ENCODE results near the gene PBX1.
A peak's percentile ranks its signal among the peaks of the same experiment; 100 is the strongest.

PBX1 gene

DNA sequence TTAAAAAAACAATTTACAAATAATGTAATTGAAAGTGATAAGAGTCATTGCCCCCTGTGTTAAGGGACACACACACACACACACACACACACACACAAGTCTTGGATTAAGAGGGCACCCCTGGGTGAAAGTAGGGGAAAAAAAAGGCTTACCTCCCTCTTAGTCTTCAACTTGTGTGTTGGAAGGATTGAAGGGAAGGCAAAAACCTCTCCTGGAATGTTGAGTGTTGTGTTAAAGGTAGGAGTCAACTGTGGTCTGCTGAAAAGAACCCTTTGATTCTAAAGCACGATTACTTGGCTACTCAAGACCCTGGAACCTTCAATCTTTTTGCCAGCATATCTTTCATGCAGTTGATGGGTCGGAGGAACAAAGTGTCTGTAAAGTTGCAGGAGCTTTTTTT lies 6.4 kb downstream of the PBX1 start:
- H3K9ac ChIP-seq (ENCODE audit: low read depth, low read length), result peak overlapping the region; percentile 8; the same call in 1 of the 2 replicates
- no peak overlapping the region for H3K27ac ChIP-seq (ENCODE audit: low read length)
- H3K9me3 ChIP-seq (ENCODE audit: insufficient read depth, low read depth, low read length), result no peaks in the 10 kb centered on the region
- no peaks in the 10 kb centered on the region for H3K27me3 ChIP-seq (ENCODE audit: insufficient read depth, low read length)
- H3K4me3 ChIP-seq (ENCODE audit: low read length), result peak overlapping the region; percentile 44
- H3K36me3 ChIP-seq (ENCODE audit: insufficient read depth, low read depth, low read length), result peaks cover 48% of the 10 kb centered on the region
- peaks cover 46% of the 10 kb centered on the region for H3K4me1 ChIP-seq (ENCODE audit: insufficient read depth, low read length)

DNA sequence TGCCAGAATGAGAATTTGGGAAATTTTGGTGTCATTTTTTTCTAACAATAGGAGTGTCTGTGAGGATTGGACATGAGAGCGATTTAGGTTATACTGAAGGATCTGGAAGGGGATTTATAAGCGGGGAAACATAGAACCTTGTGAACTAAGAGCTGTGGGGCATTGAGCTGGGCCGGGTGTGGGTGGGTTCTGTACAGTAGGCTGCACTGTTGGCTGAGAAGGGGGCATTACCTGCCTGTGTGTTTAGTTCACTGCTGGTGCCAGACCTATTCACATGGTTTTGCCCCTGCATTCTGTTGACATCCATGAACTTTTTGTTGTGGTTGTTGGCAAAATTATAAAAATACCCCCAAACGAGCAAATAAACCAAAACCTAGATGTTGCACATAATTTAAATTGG lies 8.8 kb downstream of the PBX1 start:
- no peak overlapping the region for H3K4me3 ChIP-seq (ENCODE audit: low read length)
- no peaks in the 10 kb centered on the region for H3K9me3 ChIP-seq (ENCODE audit: insufficient read depth, low read depth, low read length)
- peaks cover 57% of the 10 kb centered on the region for H3K36me3 ChIP-seq (ENCODE audit: insufficient read depth, low read depth, low read length)
- H3K4me1 ChIP-seq (ENCODE audit: insufficient read depth, low read length), result peaks cover 49% of the 10 kb centered on the region
- no peak overlapping the region for H3K27ac ChIP-seq (ENCODE audit: low read length)
- H3K9ac ChIP-seq (ENCODE audit: low read depth, low read length), result no peak overlapping the region
- H3K27me3 ChIP-seq (ENCODE audit: insufficient read depth, low read length), result no peaks in the 10 kb centered on the region

DNA sequence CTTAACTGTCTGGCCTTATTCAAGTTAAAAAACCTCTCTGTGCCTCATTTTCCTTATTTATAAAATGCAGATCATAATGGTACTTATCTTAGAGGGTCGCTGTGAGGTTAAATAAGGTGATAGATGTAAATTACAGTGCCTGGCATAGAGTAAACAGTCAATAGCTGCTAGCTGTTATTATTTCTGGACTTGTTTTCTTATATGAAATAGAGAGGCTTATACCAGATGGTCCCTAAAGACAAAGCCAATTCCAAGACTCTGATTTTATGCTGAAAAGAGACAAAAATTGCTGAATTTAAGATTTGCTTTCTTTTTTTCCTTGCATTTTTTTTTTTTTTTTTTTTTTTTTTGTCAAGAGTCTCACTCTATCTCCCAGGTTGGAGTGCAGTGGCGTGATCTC lies 10.3 kb downstream of the PBX1 start:
- no peaks in the 10 kb centered on the region for H3K27me3 ChIP-seq (ENCODE audit: insufficient read depth, low read length)
- peaks cover 54% of the 10 kb centered on the region for H3K36me3 ChIP-seq (ENCODE audit: insufficient read depth, low read depth, low read length)
- H3K4me1 ChIP-seq (ENCODE audit: insufficient read depth, low read length), result peaks cover 38% of the 10 kb centered on the region
- no peaks in the 10 kb centered on the region for H3K9me3 ChIP-seq (ENCODE audit: insufficient read depth, low read depth, low read length)
- no peak overlapping the region for H3K4me3 ChIP-seq (ENCODE audit: low read length)
- no peak overlapping the region for H3K27ac ChIP-seq (ENCODE audit: low read length)
- H3K9ac ChIP-seq (ENCODE audit: low read depth, low read length), result no peak overlapping the region

DNA sequence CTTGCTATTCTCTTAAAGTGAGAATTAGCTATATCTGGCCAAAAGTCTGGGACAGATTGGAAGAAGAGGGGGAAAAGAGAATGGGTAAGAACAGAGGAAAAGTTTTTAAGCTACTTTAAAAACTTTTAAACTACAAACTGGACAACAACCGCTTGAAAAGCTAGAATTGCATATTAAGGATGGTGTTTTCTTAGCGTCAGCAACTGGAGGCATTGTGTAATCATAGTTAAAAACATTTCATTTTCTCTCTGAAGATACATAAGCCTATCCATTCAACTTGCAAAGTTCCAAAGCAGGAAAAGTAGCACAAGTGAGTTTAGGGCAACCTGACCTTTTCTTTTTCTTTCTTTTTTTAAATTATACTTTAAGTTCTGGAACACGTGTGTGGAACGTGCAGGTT lies 10.9 kb downstream of the PBX1 start:
- H3K27ac ChIP-seq (ENCODE audit: low read length), result no peak overlapping the region
- H3K9ac ChIP-seq (ENCODE audit: low read depth, low read length), result no peak overlapping the region
- peaks cover 36% of the 10 kb centered on the region for H3K4me1 ChIP-seq (ENCODE audit: insufficient read depth, low read length)

DNA sequence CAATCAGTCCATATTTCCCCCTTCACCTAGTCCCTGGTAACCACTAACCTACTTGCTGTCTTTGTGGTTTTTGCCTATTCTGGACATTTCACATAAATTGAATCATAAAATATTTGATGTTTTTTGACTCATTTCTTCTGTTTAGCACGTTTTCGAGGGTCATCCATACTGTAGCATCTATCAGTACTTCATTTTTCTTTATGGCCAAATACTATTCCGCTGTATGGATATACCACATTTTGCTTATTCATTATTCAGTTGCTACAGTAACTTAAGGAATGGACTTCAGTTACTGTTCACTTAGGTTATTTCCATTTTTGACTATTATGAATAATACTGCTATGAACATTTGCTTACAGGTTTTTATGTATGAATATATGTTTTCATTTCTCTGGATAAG lies 12.3 kb downstream of the PBX1 start:
- Histone ChIP-seq H3K9me3 (ENCODE audit: insufficient read depth, low read depth, low read length) (no peaks in the 10 kb centered on the region), H3K4me1 (ENCODE audit: insufficient read depth, low read length) (peaks cover 31% of the 10 kb centered on the region), H3K9ac (ENCODE audit: low read depth, low read length) (no peak overlapping the region), H3K27ac (ENCODE audit: low read length) (no peak overlapping the region), H3K36me3 (ENCODE audit: insufficient read depth, low read depth, low read length) (peaks cover 47% of the 10 kb centered on the region), H3K4me3 (ENCODE audit: low read length) (no peak overlapping the region), H3K27me3 (ENCODE audit: insufficient read depth, low read length) (no peaks in the 10 kb centered on the region)

More for the DNA sequence above, 10.9 kb downstream of the PBX1 start:
- Histone ChIP-seq H3K4me3 (ENCODE audit: low read length) (no peak overlapping the region), H3K27me3 (ENCODE audit: insufficient read depth, low read length) (no peaks in the 10 kb centered on the region), H3K36me3 (ENCODE audit: insufficient read depth, low read depth, low read length) (peaks cover 54% of the 10 kb centered on the region), H3K9me3 (ENCODE audit: insufficient read depth, low read depth, low read length) (no peaks in the 10 kb centered on the region)

DNA sequence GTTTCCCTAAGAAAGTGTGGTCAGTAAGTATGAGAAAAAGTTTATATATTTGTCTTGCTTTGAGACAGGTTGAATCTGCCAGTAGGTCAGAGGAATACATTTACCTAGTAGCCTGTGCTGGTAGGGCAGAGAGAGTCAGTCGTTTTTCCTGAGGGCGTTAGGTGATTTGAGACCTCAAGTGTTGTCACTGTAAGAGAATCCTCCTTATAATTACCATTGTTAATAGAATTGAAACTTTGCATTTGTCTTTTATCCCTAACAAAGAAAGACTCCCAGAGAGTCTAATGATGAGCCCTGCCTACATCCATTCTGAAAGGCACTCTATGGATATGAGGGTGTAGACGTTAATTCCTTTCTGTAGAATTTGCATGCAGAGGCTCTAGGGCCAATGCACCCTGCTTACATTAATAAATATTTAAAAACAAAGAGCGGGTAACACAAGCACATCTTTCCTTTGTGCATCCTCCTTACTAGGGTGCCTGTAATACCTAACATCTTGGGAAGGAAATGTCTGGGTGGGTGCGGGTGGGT lies 16.4 kb downstream of the PBX1 start:
- H3K9me3 ChIP-seq (ENCODE audit: insufficient read depth, low read depth, low read length), result no peaks in the 10 kb centered on the region
- peak overlapping the region; percentile 62 for H3K4me3 ChIP-seq (ENCODE audit: low read length)
- H3K4me1 ChIP-seq (ENCODE audit: insufficient read depth, low read length), result peaks cover 50% of the 10 kb centered on the region
- H3K9ac ChIP-seq (ENCODE audit: low read depth, low read length), result peak overlapping the region; percentile 77; the same call in 1 of the 2 replicates
- peaks cover 26% of the 10 kb centered on the region for H3K36me3 ChIP-seq (ENCODE audit: insufficient read depth, low read depth, low read length)
- no peak overlapping the region for H3K27ac ChIP-seq (ENCODE audit: low read length)
- no peaks in the 10 kb centered on the region for H3K27me3 ChIP-seq (ENCODE audit: insufficient read depth, low read length)

DNA sequence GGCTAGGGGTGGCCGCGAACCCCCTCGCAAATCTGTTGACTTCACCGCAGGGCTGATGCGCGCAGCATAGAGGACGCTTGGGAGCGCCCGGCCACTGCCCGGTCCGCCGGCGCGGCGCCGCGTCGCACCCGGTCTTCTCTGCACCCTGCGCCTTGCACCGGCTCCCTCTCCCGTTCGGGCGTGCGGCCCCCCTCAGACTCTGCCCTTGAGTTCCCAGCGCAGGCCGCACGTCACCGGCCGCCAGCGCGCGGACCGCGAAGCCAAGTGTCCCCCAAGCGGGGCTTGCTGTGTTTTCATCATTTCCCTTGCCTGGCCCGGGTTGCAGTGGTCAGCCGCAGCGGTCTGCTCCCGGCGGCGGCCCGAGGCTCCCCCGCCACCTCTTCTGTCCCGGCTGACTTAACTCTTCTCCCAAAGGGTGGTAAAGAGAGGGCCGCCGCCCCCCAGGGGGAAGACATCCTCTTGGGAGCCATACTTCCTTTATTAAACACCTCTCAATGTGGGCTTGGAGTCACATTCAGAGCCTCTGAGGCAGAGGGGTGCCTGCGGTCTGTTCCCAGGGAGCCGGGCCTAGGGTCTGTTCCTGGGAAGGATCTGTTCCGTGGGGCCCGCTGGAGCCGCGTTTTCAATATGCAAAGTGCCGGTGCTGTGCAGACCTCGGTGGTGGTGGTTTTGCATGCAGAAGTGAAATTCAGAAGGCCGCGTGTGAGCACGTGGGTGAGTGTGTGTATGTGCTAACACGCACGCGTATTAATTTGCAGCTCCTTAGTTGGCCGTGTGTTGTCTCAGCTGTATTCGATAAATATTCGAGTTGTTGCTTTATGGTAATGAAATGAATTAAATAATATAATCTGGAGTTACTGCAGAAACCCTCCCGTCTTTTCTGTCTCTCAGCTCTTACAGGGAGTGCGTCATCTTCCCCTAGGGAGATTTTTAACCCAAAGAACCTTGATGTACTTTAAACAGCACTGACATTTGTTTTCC lies 17.6 kb downstream of the PBX1 start:
- H3K36me3 ChIP-seq (ENCODE audit: insufficient read depth, low read depth, low read length), result peaks cover 17% of the 10 kb centered on the region
- no peaks in the 10 kb centered on the region for H3K27me3 ChIP-seq (ENCODE audit: insufficient read depth, low read length)
- H3K27ac ChIP-seq (ENCODE audit: low read length), result peak overlapping the region; percentile 40
- H3K4me1 ChIP-seq (ENCODE audit: insufficient read depth, low read length), result peaks cover 50% of the 10 kb centered on the region
- H3K9ac ChIP-seq (ENCODE audit: low read depth, low read length), result peak overlapping the region; percentile 77; the same call in 1 of the 2 replicates
- peak overlapping the region; percentile 62; the same call in 1 of the 2 replicates for H3K4me3 ChIP-seq (ENCODE audit: low read length)
- H3K9me3 ChIP-seq (ENCODE audit: insufficient read depth, low read depth, low read length), result no peaks in the 10 kb centered on the region

DNA sequence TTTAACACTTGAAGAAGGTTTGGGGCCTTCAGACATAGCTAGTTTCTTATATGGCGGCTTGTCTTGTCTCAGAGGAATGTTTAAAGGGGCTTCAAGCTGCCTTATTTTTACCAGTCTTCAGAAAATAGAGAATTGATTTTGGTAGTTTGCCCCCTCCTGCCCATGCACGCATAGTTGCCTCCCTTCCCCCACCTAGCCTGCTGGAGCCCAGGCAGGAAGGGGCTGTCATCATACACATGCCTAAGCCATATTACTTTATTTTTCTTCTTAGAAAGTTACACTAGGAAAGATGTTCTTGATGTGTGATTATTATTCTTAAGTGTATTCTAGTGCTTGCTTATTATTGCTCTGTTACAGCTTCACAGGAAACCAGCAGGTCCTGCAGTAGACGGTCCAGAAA lies 18.3 kb downstream of the PBX1 start:
- Histone ChIP-seq H3K27me3 (ENCODE audit: insufficient read depth, low read length) (no peaks in the 10 kb centered on the region), H3K9ac (ENCODE audit: low read depth, low read length) (peak overlapping the region; percentile 77; the same call in 1 of the 2 replicates), H3K4me3 (ENCODE audit: low read length) (peak overlapping the region; percentile 62; the same call in 1 of the 2 replicates), H3K27ac (ENCODE audit: low read length) (peak overlapping the region; percentile 11), H3K36me3 (ENCODE audit: insufficient read depth, low read depth, low read length) (peaks cover 17% of the 10 kb centered on the region), H3K4me1 (ENCODE audit: insufficient read depth, low read length) (peaks cover 47% of the 10 kb centered on the region), H3K9me3 (ENCODE audit: insufficient read depth, low read depth, low read length) (no peaks in the 10 kb centered on the region)

DNA sequence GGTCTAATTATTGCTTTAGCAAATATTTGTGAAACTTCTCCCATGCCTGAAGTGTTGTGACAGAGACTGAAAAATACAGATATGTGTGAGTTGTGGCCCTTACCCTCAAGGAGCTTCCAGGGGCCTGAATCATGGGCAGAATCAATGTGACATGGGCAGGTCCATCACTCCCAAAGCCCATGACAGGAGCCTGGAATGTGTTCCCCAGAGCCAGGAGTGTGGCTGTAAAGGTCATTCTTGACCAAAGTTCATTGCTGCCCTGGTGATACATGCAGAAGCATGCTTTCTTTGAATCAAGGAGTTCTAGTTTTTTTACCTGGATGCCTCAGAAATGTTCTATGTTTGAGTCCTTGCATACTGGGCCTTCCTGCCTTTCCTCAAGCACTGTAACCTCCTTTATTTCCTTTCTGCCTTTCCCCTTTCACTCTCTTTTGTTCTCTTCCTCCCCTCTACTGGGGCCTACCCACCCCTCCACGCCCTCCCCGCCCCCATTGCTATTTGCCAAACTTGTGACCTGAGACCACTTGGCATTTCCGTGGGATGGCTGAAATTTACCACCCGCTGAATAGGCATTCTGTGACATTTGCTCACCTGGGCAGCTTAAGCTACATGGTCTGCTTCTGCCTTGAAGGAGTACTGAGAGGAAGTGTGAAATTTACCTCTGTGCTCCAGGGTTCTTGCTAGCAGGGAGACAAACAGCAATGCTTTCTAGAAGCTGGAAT lies 19.7 kb downstream of the PBX1 start:
- H3K9ac ChIP-seq (ENCODE audit: low read depth, low read length), result peak overlapping the region; percentile 22; the same call in 1 of the 2 replicates
- peaks cover 16% of the 10 kb centered on the region for H3K36me3 ChIP-seq (ENCODE audit: insufficient read depth, low read depth, low read length)
- H3K27ac ChIP-seq (ENCODE audit: low read length), result no peak overlapping the region
- peaks cover 53% of the 10 kb centered on the region for H3K4me1 ChIP-seq (ENCODE audit: insufficient read depth, low read length)
- H3K9me3 ChIP-seq (ENCODE audit: insufficient read depth, low read depth, low read length), result no peaks in the 10 kb centered on the region
- peak overlapping the region; percentile 62; the same call in 1 of the 2 replicates for H3K4me3 ChIP-seq (ENCODE audit: low read length)
- H3K27me3 ChIP-seq (ENCODE audit: insufficient read depth, low read length), result no peaks in the 10 kb centered on the region

DNA sequence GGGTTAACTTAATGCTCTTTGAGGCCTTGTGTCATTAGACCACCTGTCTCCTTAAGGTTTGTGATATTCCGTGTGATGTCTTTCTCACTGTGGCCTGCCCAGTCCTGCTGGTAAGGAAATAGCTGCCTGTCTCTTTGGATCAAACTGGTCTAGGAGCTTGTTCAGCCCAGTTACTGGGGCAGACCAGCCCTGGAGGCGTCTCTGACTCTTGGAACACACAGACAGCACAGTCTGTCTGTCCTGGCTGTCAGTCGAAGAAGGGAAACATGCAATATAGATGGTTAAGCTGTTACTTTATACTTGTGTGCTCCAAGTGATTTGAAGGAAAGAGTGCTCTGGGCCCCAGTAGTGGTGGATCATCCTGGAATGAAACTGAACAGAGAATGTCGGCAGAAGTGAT lies 20.4 kb downstream of the PBX1 start:
- H3K27ac ChIP-seq (ENCODE audit: low read length), result peak overlapping the region; percentile 82
- H3K27me3 ChIP-seq (ENCODE audit: insufficient read depth, low read length), result no peaks in the 10 kb centered on the region
- H3K9me3 ChIP-seq (ENCODE audit: insufficient read depth, low read depth, low read length), result no peaks in the 10 kb centered on the region
- H3K36me3 ChIP-seq (ENCODE audit: insufficient read depth, low read depth, low read length), result peaks cover 8% of the 10 kb centered on the region; the same call in 1 of the 2 replicates
- no peak overlapping the region; the same call in 1 of the 2 replicates for H3K9ac ChIP-seq (ENCODE audit: low read depth, low read length)
- H3K4me3 ChIP-seq (ENCODE audit: low read length), result no peak overlapping the region
- H3K4me1 ChIP-seq (ENCODE audit: insufficient read depth, low read length), result peaks cover 60% of the 10 kb centered on the region

DNA sequence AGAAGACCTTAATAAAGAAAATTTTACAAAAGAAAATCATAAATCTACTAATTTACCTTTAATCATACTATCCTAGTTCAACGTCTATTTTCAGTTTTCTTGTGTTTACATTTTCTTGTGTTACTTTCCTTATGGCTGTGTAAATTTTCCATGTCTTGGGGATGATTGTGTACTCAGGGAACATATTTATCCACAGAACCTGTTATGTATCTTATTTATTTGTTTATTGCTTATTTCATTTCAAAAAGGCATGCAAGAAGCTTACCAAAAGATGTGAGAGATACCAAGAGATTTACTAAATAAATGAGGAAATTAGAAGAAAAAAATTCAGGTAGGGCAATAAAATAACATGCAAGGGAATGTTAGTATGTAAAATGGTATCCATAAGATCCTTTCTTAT lies 22.8 kb downstream of the PBX1 start:
- Histone ChIP-seq H3K4me3 (ENCODE audit: low read length) (no peak overlapping the region), H3K27me3 (ENCODE audit: insufficient read depth, low read length) (no peaks in the 10 kb centered on the region), H3K4me1 (ENCODE audit: insufficient read depth, low read length) (peaks cover 72% of the 10 kb centered on the region), H3K9me3 (ENCODE audit: insufficient read depth, low read depth, low read length) (no peaks in the 10 kb centered on the region), H3K36me3 (ENCODE audit: insufficient read depth, low read depth, low read length) (peaks cover 20% of the 10 kb centered on the region), H3K27ac (ENCODE audit: low read length) (no peak overlapping the region), H3K9ac (ENCODE audit: low read depth, low read length) (no peak overlapping the region)
